Spleen (tissue), 11 donors: Measurements from ENCODE around the gene SNRNP25. TPM values are rescaled to one million over a fixed set of nuclear protein-coding genes. Genes with fewer than 3 reads are reported as not detected.
"Not testable (repeated sequence)": the region's sequence is repeated elsewhere in the genome, so short reads cannot be mapped to it uniquely, and the experiment has no call there.

Source experiments
- DNase-seq: peaks from one replicate; pipeline ENCODE4 v3.0.0-alpha.2; 2020
- H3K27ac ChIP-seq, 8 donors: fragments of 200-600 bp; sonication (generic) in 7 of 8; 1 replicate in 4 of 8; 2 replicates in 4 of 8; pipeline versions ENCODE4 v1.5.0 to v1.8.0; 2016 to 2021; ENCODE audit warnings: inconsistent platforms in 4 of 8, mild to moderate bottlenecking in 4 of 8, moderate library complexity in 1 of 8
- H3K27me3 ChIP-seq, 7 donors: fragments of 200-600 bp; sonication (generic) in 6 of 7; replicated peaks in 1 of 7; 1 replicate in 4 of 7; 2 replicates in 3 of 7; pipeline versions ENCODE4 v1.5.0 to v1.8.0; 2016 to 2021; ENCODE audit warnings: inconsistent platforms in 3 of 7, mild to moderate bottlenecking in 1 of 7
- H3K36me3 ChIP-seq, 6 donors: fragments of 200-600 bp; sonication (generic) in 5 of 6; 1 replicate in 4 of 6; 2 replicates in 2 of 6; pipeline versions ENCODE4 v1.5.0 to v1.8.0; 2016 to 2021; ENCODE audit warnings: inconsistent platforms in 2 of 6
- H3K4me1 ChIP-seq, 6 donors: fragments of 200-600 bp; sonication (generic) in 5 of 6; 1 replicate in 3 of 6; 2 replicates in 3 of 6; pipeline versions ENCODE4 v1.5.0 to v1.8.0; 2016 to 2021; ENCODE audit warnings: inconsistent platforms in 3 of 6
- H3K4me3 ChIP-seq, 8 donors: fragments of 200-600 bp; sonication (generic) in 7 of 8; 1 replicate in 4 of 8; 2 replicates in 4 of 8; pipeline versions ENCODE4 v1.5.0 to v1.8.0; 2016 to 2021; ENCODE audit warnings: inconsistent platforms in 4 of 8, mild to moderate bottlenecking in 4 of 8, moderate library complexity in 2 of 8
- H3K9me3 ChIP-seq, 8 donors: fragments of 200-600 bp; sonication (generic) in 7 of 8; 1 replicate in 4 of 8; 2 replicates in 4 of 8; pipeline versions ENCODE4 v1.5.0 to v1.8.0; 2016 to 2021; ENCODE audit warnings: inconsistent platforms in 4 of 8
- POLR2A ChIP-seq, 3 donors: fragments of 450-650 bp; IDR thresholded peaks; one replicate each; pipeline ENCODE4 v1.5.1; 2017; ENCODE audit warnings: antibody characterized with exemption in 3 of 3, mild to moderate bottlenecking in 1 of 3
- POLR2AphosphoS5 ChIP-seq, 3 donors: sonication (generic); formaldehyde crosslinking; IDR thresholded peaks; one replicate each; pipeline ENCODE4 v1.5.1; 2017; ENCODE audit warnings: antibody characterized with exemption in 3 of 3
- WGBS, 5 donors: extraction: QIAGEN DNeasy Blood & Tissue Kit in 3 of 5; methylation state at CpG; one replicate each; pipeline versions ENCODE4 v1.1.5 to v1.1.7; 2013 to 2018; 5-methylcytosine and 5-hydroxymethylcytosine counted together
- intact Hi-C: fragments of 100-400 bp; cut with DNase I; formaldehyde crosslinking; loops from one replicate; pipeline ENCODE4 v1.15.0; 2023; ENCODE audit warnings: low total_unique reads
- polyA plus RNA-seq, 3 donors: library from polyadenylated mRNA; stranded (reverse); fragments of 200-250 nt; gene quantifications; one replicate each; pipeline ENCODE4 v1.2.1, GENCODE V29; 2013
- total RNA-seq, 7 donors: library from RNA; depleted of rRNA in 3 of 7; stranded (reverse); fragments of >200 nt in 3 of 7; fragmentation: NEBNext Ultra II Directional in 4 of 7; extraction: Animal tissue kit (Norgen Biotek cat#: 25700) in 4 of 7; gene quantifications; one replicate each; pipeline versions ENCODE4 v1.1.0 to v1.2.1, GENCODE V29; 2016 to 2021
- TF ChIP-seq, protein P1 (sequence below), 11 experiments: fragments of 200-600 bp in 7 of 11; fragments of 450-650 bp in 4 of 11; sonication (generic) in 4 of 11; IDR thresholded peaks in 8 of 11; conservative IDR thresholded peaks in 3 of 11; 1 replicate in 7 of 11; 2 replicates in 4 of 11; pipeline versions ENCODE4 v1.4.0 to v1.8.0; 2016 to 2021; ENCODE audit warnings: antibody characterized with exemption in 11 of 11, inconsistent platforms in 4 of 11, mild to moderate bottlenecking in 1 of 11
- donor health status: healthy with polysubstance abuse.
- donor health status: DM: no; HTN: no; CAD: no; lungs with moderate emphysema.
- donor health status: DM: no; HTN: no; CAD: no.
- donor health status: Bipolar disorder and iron deficiency.
- donor health status: healthy.
- donor health status: DM: no; HTN: no; CAD: no.
- donor health status: DM: yes; HTN: yes; CAD: no.

SNRNP25 gene
- total and polyA plus RNA-seq, 10 donors, result 13.6 to 48.1 (median 21.3) TPM

- peaks cover 11 to 82% (median 59%) of the 10 kb centered on the region in 6 donors for H3K4me1 ChIP-seq
- H3K4me3 ChIP-seq, result peak overlapping the region in 1 of 8 donors; percentile 25
- no peaks in the 10 kb centered on the region for H3K9me3 ChIP-seq
- 48 to 54% (median 53%) methylated on average over 5 of the region's 5 CpGs for WGBS, 5 donors
- TF ChIP-seq POLR2A (IDR thresholded peaks at IDR 0.05) (no peak), POLR2AphosphoS5 (IDR thresholded peaks at IDR 0.05) (peak in 1 of 3 donors; percentile 33)
- H3K27me3 ChIP-seq, result no peaks in the 10 kb centered on the region
- intact Hi-C loops, result no loop called here
- peak overlapping the region in 7 of 8 donors; percentile 55 to 90 (median 82) for H3K27ac ChIP-seq
- DNase-seq, result no peak
- H3K36me3 ChIP-seq, result peaks cover 0 to 17% (median 2%) of the 10 kb centered on the region in 6 donors
Observed at GRCh38 chr16:37511-37910, 16.1 kb upstream of the SNRNP25 start.

GRCh38 chr16:38206-38605 is 15.4 kb upstream of the SNRNP25 start:
- H3K4me3 ChIP-seq, result peak overlapping the region in 1 of 8 donors; percentile 44
- H3K9me3 ChIP-seq, DNase-seq, H3K27me3 ChIP-seq, intact Hi-C loops: not testable (repeated sequence)
- peaks cover 11 to 84% (median 59%) of the 10 kb centered on the region in 6 donors for H3K4me1 ChIP-seq
- H3K36me3 ChIP-seq, result peaks cover 0 to 24% (median 4%) of the 10 kb centered on the region in 6 donors
- peak overlapping the region in 7 of 8 donors; percentile 55 to 90 (median 82) for H3K27ac ChIP-seq
- 80 to 93% (median 90%) methylated on average over 10 to 11 of the region's 11 CpGs for WGBS, 5 donors

DNA sequence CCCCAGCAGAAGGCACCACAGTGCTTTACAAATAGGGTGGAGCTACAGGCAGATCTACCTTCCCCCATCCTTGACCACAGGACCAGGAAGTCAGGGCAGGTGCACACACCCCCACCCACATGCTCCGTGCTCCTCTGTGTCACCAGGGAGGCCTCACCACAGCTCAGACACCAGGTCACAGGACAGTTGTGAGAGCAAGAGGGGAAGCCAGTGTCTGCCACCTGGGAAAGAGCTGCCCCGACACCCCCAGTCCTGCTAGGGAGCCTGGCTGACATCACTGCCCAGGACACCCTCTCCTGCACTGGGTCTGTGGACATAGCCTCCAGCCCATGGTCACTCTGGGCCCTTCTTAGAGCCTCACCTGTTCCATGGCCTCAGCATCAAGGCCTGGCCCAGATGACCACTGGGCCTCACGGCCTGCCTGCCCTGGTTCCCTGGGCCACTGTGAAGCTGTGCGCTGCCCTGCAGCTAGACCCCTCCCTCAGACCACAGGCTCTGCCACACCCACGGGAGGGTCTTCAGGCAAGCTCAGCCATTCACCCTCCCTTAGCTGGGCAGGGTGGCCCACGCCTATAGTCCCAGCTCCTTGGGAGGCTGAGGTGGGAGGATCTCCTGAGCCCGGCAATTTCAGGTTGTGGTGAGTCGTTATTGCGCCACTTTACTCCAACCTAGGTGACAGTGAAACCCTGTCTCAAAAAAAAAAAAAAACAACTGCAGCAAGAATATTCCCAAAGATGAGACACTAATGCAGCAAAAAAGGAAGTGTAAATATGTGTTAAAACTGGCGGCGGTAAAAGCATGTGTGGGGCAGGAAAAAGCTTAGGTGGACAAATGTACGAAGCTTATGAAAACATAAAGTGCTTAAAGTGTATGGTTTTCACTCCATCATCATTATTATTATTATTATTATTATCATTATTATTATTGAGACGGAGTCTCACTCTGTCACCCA is 14.4 kb upstream of the SNRNP25 start:
- Histone ChIP-seq H3K4me1 (peaks cover 11 to 74% (median 55%) of the 10 kb centered on the region in 6 donors), H3K27ac (peak overlapping the region in 7 of 8 donors; percentile 44 to 90 (median 82)), H3K27me3 (no peaks in the 10 kb centered on the region), H3K4me3 (peak overlapping the region in 1 of 8 donors; percentile 44), H3K9me3 (no peaks in the 10 kb centered on the region), H3K36me3 (peaks cover 0 to 34% (median 10%) of the 10 kb centered on the region in 6 donors)
- intact Hi-C loops, result no loop called here
- peak; percentile 92 for DNase-seq
- TF ChIP-seq POLR2AphosphoS5 (IDR thresholded peaks at IDR 0.05) (peak; percentile 64 to 86 (median 82)), POLR2A (IDR thresholded peaks at IDR 0.05) (peak in 1 of 3 donors; percentile 42)
- TF ChIP-seq, protein P1, sequence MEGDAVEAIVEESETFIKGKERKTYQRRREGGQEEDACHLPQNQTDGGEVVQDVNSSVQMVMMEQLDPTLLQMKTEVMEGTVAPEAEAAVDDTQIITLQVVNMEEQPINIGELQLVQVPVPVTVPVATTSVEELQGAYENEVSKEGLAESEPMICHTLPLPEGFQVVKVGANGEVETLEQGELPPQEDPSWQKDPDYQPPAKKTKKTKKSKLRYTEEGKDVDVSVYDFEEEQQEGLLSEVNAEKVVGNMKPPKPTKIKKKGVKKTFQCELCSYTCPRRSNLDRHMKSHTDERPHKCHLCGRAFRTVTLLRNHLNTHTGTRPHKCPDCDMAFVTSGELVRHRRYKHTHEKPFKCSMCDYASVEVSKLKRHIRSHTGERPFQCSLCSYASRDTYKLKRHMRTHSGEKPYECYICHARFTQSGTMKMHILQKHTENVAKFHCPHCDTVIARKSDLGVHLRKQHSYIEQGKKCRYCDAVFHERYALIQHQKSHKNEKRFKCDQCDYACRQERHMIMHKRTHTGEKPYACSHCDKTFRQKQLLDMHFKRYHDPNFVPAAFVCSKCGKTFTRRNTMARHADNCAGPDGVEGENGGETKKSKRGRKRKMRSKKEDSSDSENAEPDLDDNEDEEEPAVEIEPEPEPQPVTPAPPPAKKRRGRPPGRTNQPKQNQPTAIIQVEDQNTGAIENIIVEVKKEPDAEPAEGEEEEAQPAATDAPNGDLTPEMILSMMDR (IDR thresholded peaks at IDR 0.05 in 8 of 11, conservative IDR thresholded peaks at IDR 0.05 in 3 of 11), result no peak
- 59 to 68% (median 67%) methylated on average over 12 to 13 of the region's 13 CpGs for WGBS, 5 donors

DNA sequence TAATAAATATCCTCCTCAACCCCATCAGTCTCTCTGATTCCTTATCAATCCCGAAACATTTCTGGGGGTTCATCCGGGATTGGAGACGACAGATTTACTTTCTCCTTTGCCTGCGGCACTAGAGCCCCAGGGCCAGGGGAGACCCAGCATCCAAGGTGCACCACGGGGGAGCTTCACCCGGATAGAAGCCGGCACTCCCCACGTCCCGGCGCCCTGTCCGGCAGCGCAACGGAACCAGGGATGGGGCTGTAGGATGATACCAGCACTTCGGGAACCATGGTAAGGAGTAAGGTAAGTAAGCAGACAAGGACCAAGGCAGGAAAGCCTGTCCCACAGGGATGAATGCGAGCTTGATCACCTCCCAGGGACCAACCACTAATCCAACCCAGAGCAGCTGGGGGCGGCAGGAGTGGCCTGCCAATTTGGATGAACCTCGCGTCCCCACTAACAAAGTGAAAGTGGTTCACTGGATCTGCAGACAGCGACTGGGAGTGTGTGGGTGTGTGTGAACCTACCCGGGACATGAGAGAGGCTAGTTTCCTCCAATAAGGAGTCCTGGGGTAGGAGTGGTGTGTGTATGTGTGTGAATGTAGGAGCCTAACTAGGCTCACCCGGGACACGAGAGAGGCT is 12.1 kb upstream of the SNRNP25 start:
- intact Hi-C loops, result no loop called here
- DNase-seq, result no peak
- 90 to 93% (median 92%) methylated on average over 22 of the region's 22 CpGs for WGBS, 5 donors

More for the DNA sequence above, 12.1 kb upstream of the SNRNP25 start:
- Histone ChIP-seq H3K4me3 (no peak overlapping the region), H3K9me3 (no peaks in the 10 kb centered on the region), H3K27me3 (no peaks in the 10 kb centered on the region), H3K4me1 (peaks cover 11 to 51% (median 31%) of the 10 kb centered on the region in 6 donors), H3K36me3 (peaks cover 0 to 58% (median 26%) of the 10 kb centered on the region in 6 donors), H3K27ac (peak overlapping the region in 1 of 8 donors; percentile 16)
- TF ChIP-seq, protein P1 (IDR thresholded peaks at IDR 0.05 in 8 of 11, conservative IDR thresholded peaks at IDR 0.05 in 3 of 11), result no peak
- no peak for TF ChIP-seq POLR2A (IDR thresholded peaks at IDR 0.05)
- TF ChIP-seq POLR2AphosphoS5 (IDR thresholded peaks at IDR 0.05), result peak in 1 of 3 donors; percentile 42
